Caco-2 (cell line): Measurements from ENCODE around the gene LTF. TPM values are rescaled to one million over a fixed set of nuclear protein-coding genes. Genes with fewer than 3 reads are reported as not detected.

Source experiments
- BruUV-seq: library from RNA; stranded (reverse); fragments of 400-500 nt; replicated peaks from 2 replicates; lab custom pipeline; 2021; lab: Mats Ljungman, UMichigan
- CTCF ChIA-PET: fragments of 300-600 bp; sonication (Branson Sonifier 250); formaldehyde crosslinking; loops from one replicate; lab custom pipeline; 2022; ENCODE audit warnings: antibody characterized with exemption; lab: Charles Lee
- POLR2A ChIA-PET: fragments of 300-600 bp; sonication (Branson Sonifier 250); formaldehyde crosslinking; loops from one replicate; lab custom pipeline; 2022; ENCODE audit warnings: antibody characterized with exemption; lab: Charles Lee
- DNase-seq, 2 experiments: peaks; one replicate each; pipeline versions ENCODE4 v3.0.0 to v3.0.0-alpha.2; 2020 to 2022
- H3K27me3 ChIP-seq: replicated peaks from 2 replicates; pipeline ENCODE4 v1.6.0; 2011; ENCODE audit warnings: low read length; ENCODE audit not compliant: control insufficient read depth, insufficient read depth
- H3K36me3 ChIP-seq: 2 replicates; pipeline ENCODE4 v1.5.1; 2011; ENCODE audit warnings: low read length; ENCODE audit not compliant: control insufficient read depth, insufficient read depth
- H3K4me1 ChIP-seq: fragments of 250-450 bp; sonication (Bioruptor Pico); 2 replicates; pipeline ENCODE4 v1.5.1; 2020; ENCODE audit warnings: mild to moderate bottlenecking
- H3K4me3 ChIP-seq: 2 replicates; pipeline ENCODE4 v1.5.1; 2011; ENCODE audit warnings: low read depth, mild to moderate bottlenecking, control low read depth, low read length
- H3K9me3 ChIP-seq: fragments of 250-450 bp; sonication (Bioruptor Pico); 2 replicates; pipeline ENCODE4 v1.5.1; 2020; ENCODE audit warnings: mild to moderate bottlenecking, moderate library complexity
- H3K27ac Mint-ChIP-seq: one replicate; pipeline ENCODE4 v1.8.0; 2022; ENCODE audit warnings: mixed read lengths; ENCODE audit not compliant: unreplicated experiment
- H3K27me3 Mint-ChIP-seq: one replicate; pipeline ENCODE4 v1.8.0; 2022; ENCODE audit warnings: mixed read lengths; ENCODE audit not compliant: insufficient read depth, unreplicated experiment
- H3K36me3 Mint-ChIP-seq: one replicate; pipeline ENCODE4 v1.8.0; 2022; ENCODE audit warnings: mild to moderate bottlenecking, mixed read lengths; ENCODE audit not compliant: insufficient read depth, unreplicated experiment
- H3K4me1 Mint-ChIP-seq: one replicate; pipeline ENCODE4 v1.8.0; 2022; ENCODE audit warnings: low read depth, mixed read lengths; ENCODE audit not compliant: unreplicated experiment
- H3K4me3 Mint-ChIP-seq: one replicate; pipeline ENCODE4 v1.8.0; 2022; ENCODE audit warnings: mild to moderate bottlenecking, moderate library complexity, mixed read lengths; ENCODE audit not compliant: unreplicated experiment
- H3K9me3 Mint-ChIP-seq: one replicate; pipeline ENCODE4 v1.8.0; 2022; ENCODE audit warnings: mixed read lengths; ENCODE audit not compliant: unreplicated experiment
- intact Hi-C: fragments of 100-400 bp; cut with micrococcal nuclease; formaldehyde crosslinking; loops from one replicate; pipeline ENCODE4 v1.10.0; 2022; ENCODE audit not compliant: unreplicated experiment
- total RNA-seq: library from RNA; stranded (reverse); gene quantifications from 2 replicates; pipeline ENCODE4 v1.2.3, GENCODE V29; 2022
- TF ChIP-seq, protein P1 (sequence below), 2 experiments: fragments of 200-600 bp in 1 of 2; IDR thresholded peaks; 1 replicate in 1 of 2; 2 replicates in 1 of 2; pipeline versions ENCODE4 v1.5.1 to v1.8.0; 2011 to 2022; ENCODE audit warnings: antibody characterized with exemption in 1 of 2, control low read depth in 1 of 2, inconsistent platforms in 1 of 2, low read depth in 1 of 2, low read length in 1 of 2, mild to moderate bottlenecking in 1 of 2, moderate library complexity in 1 of 2; ENCODE audit not compliant: insufficient read depth in 1 of 2, severe bottlenecking in 1 of 2, unreplicated experiment in 1 of 2

The LTF gene
- total RNA-seq, 1 experiment from 2014 or later: not detected

DNA sequence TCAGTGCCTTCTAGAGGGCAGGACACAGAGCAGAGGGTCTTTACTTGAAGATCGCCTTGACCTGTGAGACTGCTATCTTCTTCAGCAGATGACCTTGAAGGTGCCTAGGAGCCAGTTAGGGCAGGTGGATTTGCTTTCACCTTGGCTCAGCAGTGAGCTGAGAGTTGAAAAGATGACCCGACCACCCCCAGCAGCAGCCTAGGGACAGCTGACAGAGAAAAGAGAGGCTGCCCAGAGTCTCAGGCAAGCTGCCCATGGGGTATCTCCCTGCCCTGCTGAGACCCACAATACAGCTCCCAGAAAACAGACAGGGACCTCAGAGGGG is 453 bp upstream of the LTF start:
- no peaks in the 10 kb centered on the region for H3K27me3 Mint-ChIP-seq
- no peaks in the 10 kb centered on the region for H3K4me1 ChIP-seq
- H3K4me3 ChIP-seq: no peak overlapping the region
- no peaks in the 10 kb centered on the region for H3K9me3 Mint-ChIP-seq
- TF ChIP-seq, protein P1, sequence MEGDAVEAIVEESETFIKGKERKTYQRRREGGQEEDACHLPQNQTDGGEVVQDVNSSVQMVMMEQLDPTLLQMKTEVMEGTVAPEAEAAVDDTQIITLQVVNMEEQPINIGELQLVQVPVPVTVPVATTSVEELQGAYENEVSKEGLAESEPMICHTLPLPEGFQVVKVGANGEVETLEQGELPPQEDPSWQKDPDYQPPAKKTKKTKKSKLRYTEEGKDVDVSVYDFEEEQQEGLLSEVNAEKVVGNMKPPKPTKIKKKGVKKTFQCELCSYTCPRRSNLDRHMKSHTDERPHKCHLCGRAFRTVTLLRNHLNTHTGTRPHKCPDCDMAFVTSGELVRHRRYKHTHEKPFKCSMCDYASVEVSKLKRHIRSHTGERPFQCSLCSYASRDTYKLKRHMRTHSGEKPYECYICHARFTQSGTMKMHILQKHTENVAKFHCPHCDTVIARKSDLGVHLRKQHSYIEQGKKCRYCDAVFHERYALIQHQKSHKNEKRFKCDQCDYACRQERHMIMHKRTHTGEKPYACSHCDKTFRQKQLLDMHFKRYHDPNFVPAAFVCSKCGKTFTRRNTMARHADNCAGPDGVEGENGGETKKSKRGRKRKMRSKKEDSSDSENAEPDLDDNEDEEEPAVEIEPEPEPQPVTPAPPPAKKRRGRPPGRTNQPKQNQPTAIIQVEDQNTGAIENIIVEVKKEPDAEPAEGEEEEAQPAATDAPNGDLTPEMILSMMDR (IDR thresholded peaks at IDR 0.05; ENCODE audit: insufficient read depth in 1 of 2, low read depth in 1 of 2, low read length in 1 of 2, severe bottlenecking in 1 of 2, unreplicated experiment in 1 of 2): no peak
- no peaks in the 10 kb centered on the region for H3K4me1 Mint-ChIP-seq
- intact Hi-C loops: no loop called here
- no peaks in the 10 kb centered on the region for H3K36me3 ChIP-seq
- no peaks in the 10 kb centered on the region; the same call in 1 of the 2 replicates for H3K27me3 ChIP-seq
- DNase-seq: no peak
- H3K9me3 ChIP-seq: 0 out of 2 replicates have a peak, but pooled peaks cover 4% of the 10 kb centered on the region
- POLR2A ChIA-PET: no interaction called here
- H3K36me3 Mint-ChIP-seq: no peaks in the 10 kb centered on the region
- CTCF ChIA-PET: no interaction called here
- H3K4me3 Mint-ChIP-seq: no peak overlapping the region
- H3K27ac Mint-ChIP-seq: no peak overlapping the region
- no TSS peak for BruUV-seq

DNA sequence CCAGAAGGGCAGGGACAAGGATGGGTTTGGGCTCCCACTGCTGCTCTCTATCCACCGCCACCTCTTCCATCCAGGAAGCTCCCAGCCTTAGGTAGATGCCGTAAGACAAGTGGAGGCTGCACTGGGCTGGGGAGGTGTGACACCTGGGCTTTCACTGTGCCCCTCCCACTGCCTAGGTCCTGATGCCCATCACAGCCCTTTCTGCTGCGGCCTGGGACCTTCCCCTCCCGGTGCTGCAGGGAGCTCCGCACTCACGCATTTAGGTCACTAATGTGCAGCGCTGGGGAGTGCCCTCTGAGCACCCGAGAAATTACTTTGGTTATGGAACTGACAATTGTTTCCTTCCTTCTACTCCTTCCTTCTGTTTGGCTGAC is 850 bp downstream of the LTF start:
- Mint-ChIP-seq H3K4me3 (no peak overlapping the region), H3K27me3 (no peaks in the 10 kb centered on the region), H3K27ac (no peak overlapping the region), H3K9me3 (no peaks in the 10 kb centered on the region), H3K4me1 (no peaks in the 10 kb centered on the region), H3K36me3 (no peaks in the 10 kb centered on the region)
- Histone ChIP-seq H3K36me3 (no peaks in the 10 kb centered on the region), H3K9me3 (0 out of 2 replicates have a peak, but pooled peaks cover 4% of the 10 kb centered on the region), H3K4me1 (no peaks in the 10 kb centered on the region), H3K4me3 (no peak overlapping the region), H3K27me3 (no peaks in the 10 kb centered on the region; the same call in 1 of the 2 replicates)
- ChIA-PET POLR2A (no interaction called here), CTCF (no interaction called here)
- DNase-seq: no peak
- TF ChIP-seq, protein P1 (IDR thresholded peaks at IDR 0.05; ENCODE audit: insufficient read depth in 1 of 2, low read depth in 1 of 2, low read length in 1 of 2, severe bottlenecking in 1 of 2, unreplicated experiment in 1 of 2): no peak
- no TSS peak for BruUV-seq
- intact Hi-C loops: no loop called here

DNA sequence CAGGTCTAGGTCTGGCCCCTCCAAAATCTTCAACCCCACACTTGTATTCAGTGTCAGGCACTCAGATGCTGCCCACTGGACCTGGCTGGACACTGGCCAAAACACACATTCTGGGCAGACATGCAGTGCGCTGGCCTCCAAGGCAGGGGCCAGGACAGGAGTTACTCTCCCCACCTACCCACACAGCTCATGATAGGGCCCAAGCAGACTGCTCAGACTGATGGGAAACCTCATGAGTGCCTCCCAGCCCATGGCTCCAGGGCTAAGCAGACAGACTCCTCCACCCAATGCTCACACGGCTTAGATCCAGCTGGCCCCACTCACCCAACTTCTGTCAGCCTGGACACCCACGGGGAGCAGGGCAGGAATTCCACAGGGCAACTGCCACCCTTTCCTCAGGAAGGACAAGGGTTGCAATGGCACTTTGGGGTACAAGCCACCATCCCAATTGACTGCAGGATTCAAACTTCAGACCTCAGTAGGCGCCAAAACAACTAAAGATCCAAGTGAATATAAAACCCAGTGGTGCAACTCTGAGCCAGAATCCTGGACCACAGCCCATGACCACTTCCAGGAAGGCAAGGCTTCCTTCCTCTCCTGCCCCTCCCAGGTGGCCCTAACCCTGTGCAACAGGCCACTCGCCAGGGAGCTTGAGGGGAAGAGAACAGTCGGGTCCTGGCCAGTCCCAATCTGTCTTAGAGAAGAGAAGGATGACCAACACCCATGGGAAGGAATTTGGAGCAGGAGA is 1.4 kb downstream of the LTF start:
- Mint-ChIP-seq H3K27me3 (no peaks in the 10 kb centered on the region), H3K36me3 (no peaks in the 10 kb centered on the region), H3K4me3 (no peak overlapping the region), H3K27ac (no peak overlapping the region), H3K4me1 (no peaks in the 10 kb centered on the region), H3K9me3 (no peaks in the 10 kb centered on the region)
- CTCF ChIA-PET: interaction anchor here (1.1 to 1.6 kb wide), 3 partner anchors 22 to 95 kb away, joined by 5 to 9 read pairs (median 7); no protein-coding TSS in a partner anchor
- POLR2A ChIA-PET: no interaction called here
- no peak for DNase-seq
- Histone ChIP-seq H3K4me3 (no peak overlapping the region), H3K9me3 (0 out of 2 replicates have a peak, but pooled peaks cover 4% of the 10 kb centered on the region), H3K4me1 (no peaks in the 10 kb centered on the region), H3K27me3 (no peaks in the 10 kb centered on the region; the same call in 1 of the 2 replicates), H3K36me3 (no peaks in the 10 kb centered on the region)
- TF ChIP-seq, protein P1 (IDR thresholded peaks at IDR 0.05; ENCODE audit: insufficient read depth in 1 of 2, low read depth in 1 of 2, low read length in 1 of 2, severe bottlenecking in 1 of 2, unreplicated experiment in 1 of 2): no peak
- intact Hi-C loops: no loop called here
- no TSS peak for BruUV-seq
